Neural progenitor cell (in vitro differentiated cells): ENCODE measurements around the gene SEMA4D.

Source experiments
- EZH2phosphoT487 ChIP-seq: fragments of 200-600 bp; sonication (generic); IDR thresholded peaks from 2 replicates; pipeline ENCODE4 v1.6.1; 2017; ENCODE audit warnings: antibody characterized with exemption
- TF ChIP-seq, protein P1 (sequence below): fragments of 200-600 bp; sonication (generic); IDR thresholded peaks from 2 replicates; pipeline ENCODE4 v1.5.1; 2017; ENCODE audit warnings: antibody characterized with exemption, mild to moderate bottlenecking

DNA sequence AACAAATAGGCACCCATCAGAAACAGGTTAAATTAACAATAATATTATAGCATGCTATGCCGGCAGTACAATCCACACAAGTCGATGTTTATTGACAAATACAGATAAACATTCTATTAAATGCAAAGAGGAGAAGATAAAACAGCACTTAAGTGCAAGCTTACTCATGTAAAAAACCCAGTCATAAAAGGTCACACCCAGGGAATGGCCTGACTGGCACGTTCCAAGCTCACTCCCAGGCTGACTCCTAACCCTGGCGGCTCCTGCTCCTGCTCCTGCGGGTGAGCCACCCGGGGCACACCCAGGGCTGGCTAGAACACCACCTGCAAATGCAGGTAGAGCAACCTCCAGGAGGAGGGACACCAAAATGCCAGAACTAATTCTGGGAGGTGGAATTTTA lies 66.9 kb downstream of the SEMA4D start:
- TF ChIP-seq, protein P1, sequence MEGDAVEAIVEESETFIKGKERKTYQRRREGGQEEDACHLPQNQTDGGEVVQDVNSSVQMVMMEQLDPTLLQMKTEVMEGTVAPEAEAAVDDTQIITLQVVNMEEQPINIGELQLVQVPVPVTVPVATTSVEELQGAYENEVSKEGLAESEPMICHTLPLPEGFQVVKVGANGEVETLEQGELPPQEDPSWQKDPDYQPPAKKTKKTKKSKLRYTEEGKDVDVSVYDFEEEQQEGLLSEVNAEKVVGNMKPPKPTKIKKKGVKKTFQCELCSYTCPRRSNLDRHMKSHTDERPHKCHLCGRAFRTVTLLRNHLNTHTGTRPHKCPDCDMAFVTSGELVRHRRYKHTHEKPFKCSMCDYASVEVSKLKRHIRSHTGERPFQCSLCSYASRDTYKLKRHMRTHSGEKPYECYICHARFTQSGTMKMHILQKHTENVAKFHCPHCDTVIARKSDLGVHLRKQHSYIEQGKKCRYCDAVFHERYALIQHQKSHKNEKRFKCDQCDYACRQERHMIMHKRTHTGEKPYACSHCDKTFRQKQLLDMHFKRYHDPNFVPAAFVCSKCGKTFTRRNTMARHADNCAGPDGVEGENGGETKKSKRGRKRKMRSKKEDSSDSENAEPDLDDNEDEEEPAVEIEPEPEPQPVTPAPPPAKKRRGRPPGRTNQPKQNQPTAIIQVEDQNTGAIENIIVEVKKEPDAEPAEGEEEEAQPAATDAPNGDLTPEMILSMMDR = no peak
- no peak for TF ChIP-seq EZH2phosphoT487
